HepG2 (cell line): ENCODE data around the gene TTBK1. TPM values are rescaled to one million over a fixed set of nuclear protein-coding genes. Genes with fewer than 3 reads are reported as not detected.
A peak's percentile ranks its signal among the peaks of the same experiment; 100 is the strongest.

Experiments
- ERF ChIP-seq: IDR thresholded peaks from 2 replicates; pipeline ENCODE4 v1.6.1; 2018; ENCODE audit warnings: missing biosample characterization, missing genetic modification reagents
- HOXA9 ChIP-seq: sonication (generic); formaldehyde crosslinking; IDR thresholded peaks from 2 replicates; pipeline ENCODE4 v1.8.1; 2022; ENCODE audit warnings: missing genetic modification reagents, mild to moderate bottlenecking, moderate library complexity, borderline replicate concordance
- KAT7 ChIP-seq: IDR thresholded peaks from 2 replicates; pipeline ENCODE4 v1.6.1; 2018; ENCODE audit warnings: borderline replicate concordance, missing compliant biosample characterization
- RBFOX2 ChIP-seq: fragments of 200-400 bp; formaldehyde crosslinking; IDR thresholded peaks from 2 replicates; pipeline ENCODE4 v1.6.1; 2017; ENCODE audit warnings: low read depth, mild to moderate bottlenecking, low read length
- SNAPC5 ChIP-seq: sonication (generic); formaldehyde crosslinking; IDR thresholded peaks from 2 replicates; pipeline ENCODE4 v1.8.1; 2023; ENCODE audit warnings: mild to moderate bottlenecking, missing genetic modification reagents, borderline replicate concordance
- STAG1 ChIP-seq: sonication (generic); formaldehyde crosslinking; IDR thresholded peaks from 2 replicates; pipeline ENCODE4 v1.4.0; 2020; ENCODE audit warnings: missing genetic modification reagents
- ZNF260 ChIP-seq: sonication (generic); formaldehyde crosslinking; IDR thresholded peaks from 2 replicates; pipeline ENCODE4 v1.4.0; 2020; ENCODE audit warnings: missing genetic modification reagents, low read depth, mild to moderate bottlenecking, borderline replicate concordance
- ZNF512B ChIP-seq: sonication (generic); formaldehyde crosslinking; IDR thresholded peaks from 2 replicates; pipeline ENCODE4 v1.5.1; 2020; ENCODE audit warnings: missing genetic modification reagents, mild to moderate bottlenecking, borderline replicate concordance
- ZNF646 ChIP-seq: sonication (generic); formaldehyde crosslinking; IDR thresholded peaks from 2 replicates; pipeline ENCODE4 v1.9.0; 2021; ENCODE audit warnings: mild to moderate bottlenecking, missing genetic modification reagents
- ZNF672 ChIP-seq: sonication (generic); formaldehyde crosslinking; IDR thresholded peaks from 2 replicates; pipeline ENCODE4 v1.8.1; 2022; ENCODE audit warnings: missing genetic modification reagents
- ZNF710 ChIP-seq: sonication (generic); formaldehyde crosslinking; IDR thresholded peaks from 2 replicates; pipeline ENCODE4 v1.5.0; 2020; ENCODE audit warnings: mild to moderate bottlenecking, missing genetic modification reagents, borderline replicate concordance
- ZNF747 ChIP-seq: sonication (generic); formaldehyde crosslinking; IDR thresholded peaks from 2 replicates; pipeline ENCODE4 v1.8.1; 2023; ENCODE audit warnings: missing genetic modification reagents, mild to moderate bottlenecking, borderline replicate concordance
- ZNF788 ChIP-seq: sonication (generic); formaldehyde crosslinking; IDR thresholded peaks from 2 replicates; pipeline ENCODE4 v1.5.0; 2020; ENCODE audit warnings: mild to moderate bottlenecking, missing genetic modification reagents, borderline replicate concordance
- ZNF83 ChIP-seq: sonication (generic); formaldehyde crosslinking; IDR thresholded peaks from 2 replicates; pipeline ENCODE4 v1.4.0; 2020; ENCODE audit warnings: missing genetic modification reagents, mild to moderate bottlenecking, borderline replicate concordance
- ZNF878 ChIP-seq: sonication (generic); formaldehyde crosslinking; IDR thresholded peaks from 2 replicates; pipeline ENCODE4 v1.8.1; 2023; ENCODE audit warnings: mild to moderate bottlenecking, missing genetic modification reagents, moderate library complexity
- polyA plus RNA-seq, 8 experiments: library from polyadenylated mRNA; depleted of rRNA in 3 of 8; stranded (reverse) in 7 of 8; unstranded in 1 of 8; fragments of >200 nt; fragmentation: Illumina TruSeq in 4 of 8; extraction: Trizol in 4 of 8; gene quantifications; 2 replicates each; pipeline versions ENCODE4 v1.2.1 to v1.2.3, GENCODE V29; 2011 to 2016; ENCODE audit warnings: low read depth in 4 of 8, missing spikeins in 1 of 8, mixed read lengths in 1 of 8; ENCODE audit not compliant: insufficient read depth in 1 of 8
- total RNA-seq, 5 experiments: library from RNA; depleted of rRNA; stranded (reverse); fragments of >200 nt; fragmentation: Illumina TruSeq; extraction: Trizol; gene quantifications; 2 replicates each; pipeline ENCODE4 v1.2.3, GENCODE V29; 2016; ENCODE audit warnings: low read depth in 1 of 5

TTBK1 gene
- total and polyA plus RNA-seq, 2 of the 13 experiments (the other 11 are each of a cell fraction or from before 2014, with no cell fraction given): 0.24 to 0.33 TPM

- TF ChIP-seq ZNF878 (CRISPR knock-in tag) (no peak), HOXA9 (CRISPR knock-in tag) (no peak), ZNF260 (CRISPR knock-in tag) (no peak), ZNF747 (no peak), ZNF710 (no peak), ZNF83 (CRISPR knock-in tag) (no peak), ZNF646 (CRISPR knock-in tag) (no peak), STAG1 (peak; percentile 78), ZNF788 (CRISPR knock-in tag) (no peak), KAT7 (CRISPR knock-in tag) (peak; percentile 62; the same call in 1 of the 2 replicates), RBFOX2 (no peak), ERF (CRISPR knock-in tag) (0 out of 2 replicates have a peak, but pooled peaks have one; percentile 42), ZNF672 (no peak), SNAPC5 (no peak), ZNF512B (CRISPR knock-in tag) (no peak)
These were observed 22.3 kb downstream of the TTBK1 start (continued) for GRCh38 chr6:43265564-43265963.
